ENCODE results near the gene PROZ. TPM values are rescaled to one million over a fixed set of nuclear protein-coding genes. Genes with fewer than 3 reads are reported as not detected.
A peak's percentile ranks its signal among the peaks of the same experiment; 100 is the strongest.

PROZ gene
- total RNA-seq, 2 experiments from 2014 or later, result not detected

- peaks cover 83% of the 10 kb centered on the region for H3K36me3 Mint-ChIP-seq (ENCODE audit: low read depth)
- Histone ChIP-seq H3K9me3 (ENCODE audit: control insufficient read depth in 1 of 2, insufficient read depth in 1 of 2, low read length in 2 of 2) (peaks cover 0 to 2% of the 10 kb centered on the region in 2 experiments), H3K27ac (ENCODE audit: low read depth in 1 of 2, low read length in 2 of 2) (peak overlapping the region in 1 of 2 donors; percentile 9), H3K4me3 (ENCODE audit: low read length) (peak overlapping the region; percentile 33), H3K27me3 (ENCODE audit: control insufficient read depth in 1 of 2, insufficient read depth in 2 of 2, low read length in 2 of 2) (no peaks in the 10 kb centered on the region), H3K36me3 (ENCODE audit: insufficient read depth, low read length) (peaks cover 65% of the 10 kb centered on the region), H3K4me1 (ENCODE audit: insufficient read depth, low read length) (peaks cover 48% of the 10 kb centered on the region)
- H3K27ac Mint-ChIP-seq, result peak overlapping the region; percentile 85
- intact Hi-C loops (cut with DNase I, micrococcal nuclease), result no loop called here
- H3K9me3 Mint-ChIP-seq, result no peaks in the 10 kb centered on the region
- ATAC-seq (ENCODE audit: poor library complexity) (peak; percentile 79), DNase-seq (peak in 9 of 14 experiments; percentile 15 to 69 (median 41))
- H3K4me3 Mint-ChIP-seq, result peak overlapping the region; percentile 86
- H3K27me3 Mint-ChIP-seq, result no peaks in the 10 kb centered on the region
- TF ChIP-seq, protein P1, sequence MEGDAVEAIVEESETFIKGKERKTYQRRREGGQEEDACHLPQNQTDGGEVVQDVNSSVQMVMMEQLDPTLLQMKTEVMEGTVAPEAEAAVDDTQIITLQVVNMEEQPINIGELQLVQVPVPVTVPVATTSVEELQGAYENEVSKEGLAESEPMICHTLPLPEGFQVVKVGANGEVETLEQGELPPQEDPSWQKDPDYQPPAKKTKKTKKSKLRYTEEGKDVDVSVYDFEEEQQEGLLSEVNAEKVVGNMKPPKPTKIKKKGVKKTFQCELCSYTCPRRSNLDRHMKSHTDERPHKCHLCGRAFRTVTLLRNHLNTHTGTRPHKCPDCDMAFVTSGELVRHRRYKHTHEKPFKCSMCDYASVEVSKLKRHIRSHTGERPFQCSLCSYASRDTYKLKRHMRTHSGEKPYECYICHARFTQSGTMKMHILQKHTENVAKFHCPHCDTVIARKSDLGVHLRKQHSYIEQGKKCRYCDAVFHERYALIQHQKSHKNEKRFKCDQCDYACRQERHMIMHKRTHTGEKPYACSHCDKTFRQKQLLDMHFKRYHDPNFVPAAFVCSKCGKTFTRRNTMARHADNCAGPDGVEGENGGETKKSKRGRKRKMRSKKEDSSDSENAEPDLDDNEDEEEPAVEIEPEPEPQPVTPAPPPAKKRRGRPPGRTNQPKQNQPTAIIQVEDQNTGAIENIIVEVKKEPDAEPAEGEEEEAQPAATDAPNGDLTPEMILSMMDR (IDR thresholded peaks at IDR 0.05), result no peak
- H3K4me1 Mint-ChIP-seq (ENCODE audit: low read depth), result peaks cover 50% of the 10 kb centered on the region
- ChIA-PET CTCF (interaction anchor here (1.6 kb wide), 2 partner anchors 12 to 25 kb away, joined by 3 read pairs; partner anchors contain the start of gene CUL4A), POLR2A (interaction anchor here (1.1 to 3.3 kb wide), 3 partner anchors 9 to 25 kb away, joined by 3 to 25 read pairs (median 7); partner anchors contain the start of genes CUL4A and PCID2)
Measured at GRCh38 chr13:113184568-113185440, 26.4 kb downstream of the PROZ start.

- H3K4me3 Mint-ChIP-seq, result peak overlapping the region; percentile 69
- H3K27ac Mint-ChIP-seq, result peak overlapping the region; percentile 85
- H3K9me3 Mint-ChIP-seq, result no peaks in the 10 kb centered on the region
- H3K27me3 Mint-ChIP-seq, result no peaks in the 10 kb centered on the region
- intact Hi-C loops (cut with DNase I, micrococcal nuclease), result no loop called here
- peak in 3 of 14 experiments; percentile 25 to 57 (median 31) for DNase-seq
- Histone ChIP-seq H3K27me3 (ENCODE audit: control insufficient read depth in 1 of 2, insufficient read depth in 2 of 2, low read length in 2 of 2) (no peaks in the 10 kb centered on the region), H3K9me3 (ENCODE audit: control insufficient read depth in 1 of 2, insufficient read depth in 1 of 2, low read length in 2 of 2) (no peaks in the 10 kb centered on the region), H3K27ac (ENCODE audit: low read depth in 1 of 2, low read length in 2 of 2) (peak overlapping the region in 1 of 2 donors; percentile 9), H3K4me1 (ENCODE audit: insufficient read depth, low read length) (peaks cover 39% of the 10 kb centered on the region), H3K36me3 (ENCODE audit: insufficient read depth, low read length) (peaks cover 66% of the 10 kb centered on the region), H3K4me3 (ENCODE audit: low read length) (peak overlapping the region; percentile 33)
- H3K4me1 Mint-ChIP-seq (ENCODE audit: low read depth), result peaks cover 42% of the 10 kb centered on the region
- TF ChIP-seq, protein P1 (IDR thresholded peaks at IDR 0.05), result no peak
- H3K36me3 Mint-ChIP-seq (ENCODE audit: low read depth), result peaks cover 81% of the 10 kb centered on the region
- POLR2A ChIA-PET, result interaction anchor here (1.6 to 3.3 kb wide), 2 partner anchors 10 to 23 kb away, joined by 7 to 25 read pairs; partner anchors contain the start of genes CUL4A and PCID2
- CTCF ChIA-PET, result interaction anchor here (1.6 kb wide), 2 partner anchors 10 to 23 kb away, joined by 3 read pairs; partner anchors contain the start of gene CUL4A
- ATAC-seq (ENCODE audit: poor library complexity), result peak; percentile 30
Measured at GRCh38 chr13:113186061-113186900, 27.8 kb downstream of the PROZ start.

DNA sequence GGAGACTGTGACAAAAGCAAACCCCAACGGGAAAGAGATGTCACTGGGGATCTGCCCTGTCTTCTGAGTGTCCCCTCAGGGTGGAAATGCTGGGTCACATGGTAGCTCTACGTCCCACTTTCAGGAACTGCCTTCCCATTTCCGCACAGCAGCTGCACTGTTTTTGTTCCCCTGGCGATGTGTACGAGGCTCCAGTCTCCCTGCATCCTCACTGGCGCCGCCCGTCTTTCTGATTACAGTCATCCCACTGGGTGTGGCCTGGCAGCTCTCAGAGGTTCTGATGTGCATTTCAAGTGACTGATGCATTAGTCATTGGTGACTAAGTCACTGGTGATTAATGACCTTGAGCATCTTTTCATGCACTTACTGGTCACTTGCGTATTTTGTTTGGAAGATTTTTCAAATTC is 28.8 kb downstream of the PROZ start:
- H3K9me3 Mint-ChIP-seq, result no peaks in the 10 kb centered on the region
- ATAC-seq (ENCODE audit: poor library complexity), result no peak
- CTCF ChIA-PET, result no interaction called here
- H3K27ac Mint-ChIP-seq, result peak overlapping the region; percentile 85
- Histone ChIP-seq H3K36me3 (ENCODE audit: insufficient read depth, low read length) (peaks cover 60% of the 10 kb centered on the region), H3K4me3 (ENCODE audit: low read length) (no peak overlapping the region), H3K4me1 (ENCODE audit: insufficient read depth, low read length) (peaks cover 32% of the 10 kb centered on the region), H3K27me3 (ENCODE audit: control insufficient read depth in 1 of 2, insufficient read depth in 2 of 2, low read length in 2 of 2) (no peaks in the 10 kb centered on the region), H3K27ac (ENCODE audit: low read depth in 1 of 2, low read length in 2 of 2) (no peak overlapping the region), H3K9me3 (ENCODE audit: control insufficient read depth in 1 of 2, insufficient read depth in 1 of 2, low read length in 2 of 2) (no peaks in the 10 kb centered on the region)
- peaks cover 81% of the 10 kb centered on the region for H3K36me3 Mint-ChIP-seq (ENCODE audit: low read depth)
- H3K27me3 Mint-ChIP-seq, result no peaks in the 10 kb centered on the region
- POLR2A ChIA-PET, result interaction anchor here (3.3 kb wide), 1 partner anchor 22 kb away, joined by 25 read pairs; the partner anchor contains the start of genes CUL4A and PCID2
- TF ChIP-seq, protein P1 (IDR thresholded peaks at IDR 0.05), result no peak
- no peak overlapping the region for H3K4me3 Mint-ChIP-seq
- DNase-seq, result peak in 6 of 14 experiments; percentile 24 to 72 (median 36)
- intact Hi-C loops (cut with DNase I, micrococcal nuclease), result no loop called here
- peaks cover 42% of the 10 kb centered on the region for H3K4me1 Mint-ChIP-seq (ENCODE audit: low read depth)
